ENCODE results near the gene TTLL7.

- TF ChIP-seq, protein P1, sequence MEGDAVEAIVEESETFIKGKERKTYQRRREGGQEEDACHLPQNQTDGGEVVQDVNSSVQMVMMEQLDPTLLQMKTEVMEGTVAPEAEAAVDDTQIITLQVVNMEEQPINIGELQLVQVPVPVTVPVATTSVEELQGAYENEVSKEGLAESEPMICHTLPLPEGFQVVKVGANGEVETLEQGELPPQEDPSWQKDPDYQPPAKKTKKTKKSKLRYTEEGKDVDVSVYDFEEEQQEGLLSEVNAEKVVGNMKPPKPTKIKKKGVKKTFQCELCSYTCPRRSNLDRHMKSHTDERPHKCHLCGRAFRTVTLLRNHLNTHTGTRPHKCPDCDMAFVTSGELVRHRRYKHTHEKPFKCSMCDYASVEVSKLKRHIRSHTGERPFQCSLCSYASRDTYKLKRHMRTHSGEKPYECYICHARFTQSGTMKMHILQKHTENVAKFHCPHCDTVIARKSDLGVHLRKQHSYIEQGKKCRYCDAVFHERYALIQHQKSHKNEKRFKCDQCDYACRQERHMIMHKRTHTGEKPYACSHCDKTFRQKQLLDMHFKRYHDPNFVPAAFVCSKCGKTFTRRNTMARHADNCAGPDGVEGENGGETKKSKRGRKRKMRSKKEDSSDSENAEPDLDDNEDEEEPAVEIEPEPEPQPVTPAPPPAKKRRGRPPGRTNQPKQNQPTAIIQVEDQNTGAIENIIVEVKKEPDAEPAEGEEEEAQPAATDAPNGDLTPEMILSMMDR (IDR thresholded peaks at IDR 0.05): no peak
- no peak for TF ChIP-seq EP300 (IDR thresholded peaks at IDR 0.05)
Measured at GRCh38 chr1:83819436-83819835, 179.5 kb downstream of the TTLL7 start.
